HG02970 (cell line): ENCODE results near the gene RAB3IL1.

Experiments
- ATAC-seq: cut with Tn5 transposase; IDR thresholded peaks from one replicate; pipeline ENCODE4 v1.9.1; 2021; ENCODE audit warnings: mild to moderate bottlenecking, moderate library complexity, moderate number of reproducible peaks; ENCODE audit not compliant: unreplicated experiment, low FRiP score

The RAB3IL1 gene

DNA sequence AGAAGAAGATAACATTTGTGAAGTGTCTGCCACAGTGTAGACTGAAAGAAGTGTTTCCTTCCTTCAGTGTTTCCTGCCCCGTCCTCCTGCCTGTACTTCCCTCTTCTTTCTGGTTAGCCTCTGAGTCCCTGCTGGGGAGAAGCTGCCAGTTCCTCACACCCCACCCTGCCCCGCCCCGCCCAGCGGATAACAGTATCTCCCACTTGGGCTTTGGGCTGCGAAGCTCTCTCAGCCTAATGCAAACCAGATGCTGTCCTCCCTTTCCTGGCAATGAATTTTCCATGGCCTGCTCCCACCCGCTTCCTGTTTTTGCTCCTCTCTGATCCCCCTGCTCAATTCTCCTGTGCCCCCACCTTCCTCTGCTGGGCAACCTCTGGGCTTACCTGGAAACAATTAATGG, 5.2 kb upstream of the RAB3IL1 start:
- no peak for ATAC-seq

DNA sequence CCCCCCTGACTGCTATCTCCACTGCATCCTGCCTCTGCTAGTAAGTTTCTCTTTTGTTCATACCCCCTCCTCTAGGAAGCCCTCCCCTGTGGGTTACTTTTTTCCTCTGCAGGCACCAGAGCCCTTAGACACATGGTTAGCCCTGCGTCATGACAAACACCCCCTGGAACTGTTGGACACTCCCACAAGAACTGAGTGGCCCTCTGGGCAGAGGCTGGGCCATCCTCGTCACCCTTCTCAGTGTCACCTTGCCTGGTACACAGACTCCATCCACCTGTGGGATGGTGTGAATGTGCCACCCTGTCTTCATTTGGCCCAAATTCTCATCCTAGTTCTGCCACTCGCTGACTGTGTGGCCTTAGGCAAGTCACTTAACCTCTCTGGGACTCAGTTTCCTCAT, 4.1 kb upstream of the RAB3IL1 start:
- ATAC-seq: no peak

DNA sequence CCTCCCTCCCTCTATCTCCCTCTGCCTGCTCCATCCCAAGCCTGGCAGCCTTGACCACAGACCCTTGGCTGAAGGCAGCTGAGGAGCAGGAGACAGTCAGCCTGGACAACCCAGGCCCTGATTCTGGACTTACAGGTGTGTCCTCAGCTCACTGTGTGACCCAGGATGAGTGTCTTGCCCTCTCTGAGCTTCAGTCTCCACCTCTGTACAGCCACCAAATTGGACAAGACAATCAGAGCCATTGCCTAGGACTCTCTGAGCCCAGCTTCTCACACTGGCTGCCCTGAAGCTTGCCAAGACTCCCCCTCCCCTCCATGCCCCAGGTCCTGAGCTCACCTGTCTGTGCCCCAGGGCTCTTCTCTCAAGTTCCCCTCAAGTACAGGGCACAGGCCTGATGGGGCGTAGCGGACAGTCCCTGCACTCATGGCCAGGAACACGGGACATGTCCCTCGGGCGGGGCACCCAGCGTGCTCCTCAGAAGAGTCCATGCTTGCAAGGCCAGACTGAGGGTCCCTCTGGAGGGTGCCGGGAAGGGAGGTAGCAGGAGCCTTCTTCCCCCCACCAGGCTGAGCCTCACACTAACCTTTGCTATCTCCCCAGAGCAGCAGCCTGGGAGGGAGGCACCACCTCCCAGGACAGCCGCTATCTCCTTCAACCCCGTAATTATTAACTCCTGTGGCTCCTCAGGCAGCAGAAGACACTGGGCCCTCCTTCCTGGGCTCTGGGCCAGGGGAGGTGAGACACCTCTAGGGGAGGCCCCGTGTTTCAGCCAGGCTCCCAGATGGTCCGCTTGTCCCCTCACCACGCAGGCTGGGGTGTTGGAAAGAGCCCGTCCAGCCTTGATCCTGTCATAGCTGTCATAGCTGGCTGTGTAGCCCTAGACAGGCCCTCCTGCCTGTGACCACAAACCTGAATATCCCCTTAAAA, 2.6 kb upstream of the RAB3IL1 start:
- ATAC-seq: no peak

DNA sequence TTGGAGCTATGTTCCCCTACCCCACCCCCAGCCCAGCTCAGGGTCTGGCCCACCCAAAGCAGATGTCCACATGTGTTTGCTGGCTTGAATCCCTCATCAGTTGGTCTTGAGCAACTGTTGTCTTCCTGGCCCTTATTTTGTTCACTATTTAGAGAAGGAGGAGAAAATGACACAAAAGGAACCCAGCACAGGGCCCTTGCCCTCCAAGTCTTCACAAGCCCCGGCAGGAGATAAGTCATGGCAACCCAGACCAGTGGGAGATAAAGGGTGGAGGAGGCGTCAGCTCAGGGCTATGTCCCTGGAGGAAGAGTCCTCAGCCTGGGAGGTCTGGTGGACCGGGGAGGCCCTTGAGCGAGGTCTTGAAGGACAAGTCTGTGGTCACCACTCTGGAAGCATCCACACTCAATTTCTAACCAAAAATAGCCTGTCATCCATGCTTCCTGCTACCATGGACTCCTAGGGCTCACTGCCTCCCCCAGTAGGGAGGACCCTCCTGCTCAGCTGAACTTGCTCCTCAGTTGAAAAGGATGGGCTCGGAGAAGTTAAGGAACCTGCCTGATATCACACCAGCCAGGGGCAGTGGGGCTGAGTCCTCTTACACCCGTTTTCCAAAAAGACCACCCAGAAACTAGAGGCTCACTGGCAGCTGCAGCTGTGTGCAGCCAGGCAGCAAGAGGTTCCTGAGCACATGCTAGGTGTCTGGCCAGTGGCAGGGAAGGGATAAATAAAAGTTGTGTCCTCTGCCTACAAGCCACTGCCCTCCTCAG, 1.8 kb upstream of the RAB3IL1 start:
- ATAC-seq: no peak

DNA sequence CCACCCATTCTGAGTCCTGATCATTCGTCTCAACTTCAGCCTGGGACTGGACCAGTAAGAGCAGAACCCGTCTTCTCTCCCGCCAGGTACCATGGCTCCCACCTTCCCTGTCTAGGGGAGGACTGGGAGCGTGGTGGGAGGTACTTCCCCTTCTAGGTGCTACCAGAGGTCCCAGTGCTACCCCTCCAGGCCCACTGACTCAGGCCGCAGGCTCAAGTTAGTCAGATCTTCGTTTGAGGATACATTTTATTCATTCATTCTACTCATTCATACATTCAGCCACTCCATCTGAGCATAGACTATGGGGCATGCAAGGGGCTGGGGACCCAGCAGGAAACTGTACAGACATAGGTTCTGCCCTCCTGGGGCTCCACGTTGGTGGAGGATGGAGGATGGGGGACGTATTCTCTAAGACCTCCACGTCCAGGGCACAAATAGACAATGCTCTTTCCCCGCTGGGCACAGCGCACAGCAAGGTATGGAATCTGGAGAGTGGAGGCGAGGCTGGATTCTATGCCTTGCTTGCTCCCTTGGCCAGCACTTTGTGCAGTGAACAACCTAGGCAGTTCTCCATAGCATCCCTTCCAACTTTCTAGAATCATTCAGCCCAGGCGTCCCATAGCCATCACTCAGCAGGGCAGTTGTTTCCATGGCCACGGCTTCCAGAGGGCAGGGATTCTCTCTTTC, 1.0 kb upstream of the RAB3IL1 start:
- ATAC-seq: no peak

DNA sequence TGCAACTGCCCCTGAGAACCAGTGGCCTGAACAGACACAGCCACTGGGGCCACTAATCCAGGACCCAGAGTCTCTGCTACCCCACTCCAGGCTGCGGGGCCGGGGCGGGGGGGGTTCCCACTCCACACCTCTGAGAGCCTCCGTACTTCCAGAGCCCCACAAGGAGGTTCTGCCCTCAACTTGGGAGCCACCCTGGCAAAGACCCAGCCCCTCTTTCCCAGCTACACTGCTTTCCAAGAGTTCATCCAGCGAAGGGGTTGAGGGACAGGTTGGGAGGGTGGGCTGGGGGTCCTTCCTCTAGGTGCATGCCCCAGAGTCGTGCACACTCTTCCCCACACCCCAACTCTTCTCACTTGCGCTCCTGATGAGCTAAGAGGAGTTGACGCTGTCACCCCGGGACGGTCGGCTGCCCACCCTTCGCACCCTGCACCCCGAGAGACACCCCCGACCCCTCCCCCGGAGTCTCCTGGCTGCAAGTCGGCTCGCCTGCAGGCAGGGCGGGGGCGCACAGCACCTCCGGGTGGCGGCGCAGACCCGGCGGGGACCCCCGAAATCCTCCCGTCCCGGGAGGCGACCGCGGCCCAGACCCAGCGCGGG, 531 bp downstream of the RAB3IL1 start:
- no peak for ATAC-seq

DNA sequence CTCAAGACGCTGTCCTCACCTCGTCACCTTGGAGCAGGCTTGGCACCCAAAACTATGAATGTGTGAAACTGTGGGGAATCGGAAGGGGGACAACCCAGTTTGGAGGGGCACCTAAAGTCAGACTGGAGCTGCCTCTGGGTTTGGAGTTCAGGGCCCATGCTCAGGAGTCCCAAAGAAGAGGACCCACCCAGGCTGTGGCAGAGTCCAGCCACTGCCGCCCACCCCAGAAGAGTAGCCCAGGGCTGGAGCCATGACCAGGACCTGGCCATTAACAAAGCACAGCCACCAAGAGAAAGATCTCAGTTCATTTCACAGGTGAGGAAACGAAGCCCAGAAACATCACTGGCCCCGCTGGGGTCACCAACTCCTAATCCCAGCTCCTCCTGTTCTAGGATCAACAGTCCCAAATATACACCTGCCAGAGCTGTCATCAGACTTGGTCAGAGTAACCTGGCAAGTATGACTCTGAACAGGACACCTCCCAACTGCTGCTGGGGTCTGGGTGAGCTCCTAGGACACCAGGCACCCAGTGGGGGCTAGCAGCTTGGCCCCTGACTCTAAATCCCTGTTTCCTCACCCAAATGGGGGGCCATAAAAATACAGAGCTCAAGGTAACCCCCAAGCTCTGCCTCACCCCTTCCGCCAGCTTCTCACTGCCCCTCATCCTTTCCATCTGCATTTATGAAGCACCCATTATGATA, 2.7 kb downstream of the RAB3IL1 start:
- no peak for ATAC-seq

DNA sequence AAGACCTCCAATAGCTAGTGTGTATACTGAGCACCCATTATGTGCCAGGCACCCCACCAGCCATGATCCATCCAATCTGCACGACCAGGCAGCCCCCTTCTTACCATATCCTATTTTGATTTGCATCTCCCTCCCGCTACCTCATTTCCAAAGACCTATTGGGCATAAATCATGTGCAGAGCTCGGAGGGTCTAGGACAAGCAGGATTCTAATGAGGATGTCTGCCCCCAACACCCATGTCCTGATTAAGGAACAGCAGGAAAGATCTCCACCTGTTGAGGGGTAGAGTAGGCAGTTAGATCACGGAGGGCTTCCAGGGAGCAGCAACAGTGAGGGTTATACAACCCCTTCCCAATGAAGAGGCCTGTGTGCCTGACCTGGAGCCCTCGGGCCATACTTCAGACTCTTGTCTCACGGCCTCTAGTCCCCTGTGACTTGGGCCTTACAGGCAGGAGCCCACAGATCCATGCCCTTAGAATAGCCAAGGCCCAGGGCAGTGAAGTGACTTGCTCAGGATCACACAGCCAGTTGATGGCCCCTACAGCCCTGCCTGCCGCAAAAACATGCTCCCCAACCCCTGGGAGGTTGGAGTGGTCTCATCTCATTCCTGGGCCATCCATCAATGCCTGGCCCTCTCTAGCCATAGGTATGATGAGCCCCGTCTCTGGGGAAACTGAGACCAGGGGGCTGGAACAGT, 3.5 kb downstream of the RAB3IL1 start:
- no peak for ATAC-seq

DNA sequence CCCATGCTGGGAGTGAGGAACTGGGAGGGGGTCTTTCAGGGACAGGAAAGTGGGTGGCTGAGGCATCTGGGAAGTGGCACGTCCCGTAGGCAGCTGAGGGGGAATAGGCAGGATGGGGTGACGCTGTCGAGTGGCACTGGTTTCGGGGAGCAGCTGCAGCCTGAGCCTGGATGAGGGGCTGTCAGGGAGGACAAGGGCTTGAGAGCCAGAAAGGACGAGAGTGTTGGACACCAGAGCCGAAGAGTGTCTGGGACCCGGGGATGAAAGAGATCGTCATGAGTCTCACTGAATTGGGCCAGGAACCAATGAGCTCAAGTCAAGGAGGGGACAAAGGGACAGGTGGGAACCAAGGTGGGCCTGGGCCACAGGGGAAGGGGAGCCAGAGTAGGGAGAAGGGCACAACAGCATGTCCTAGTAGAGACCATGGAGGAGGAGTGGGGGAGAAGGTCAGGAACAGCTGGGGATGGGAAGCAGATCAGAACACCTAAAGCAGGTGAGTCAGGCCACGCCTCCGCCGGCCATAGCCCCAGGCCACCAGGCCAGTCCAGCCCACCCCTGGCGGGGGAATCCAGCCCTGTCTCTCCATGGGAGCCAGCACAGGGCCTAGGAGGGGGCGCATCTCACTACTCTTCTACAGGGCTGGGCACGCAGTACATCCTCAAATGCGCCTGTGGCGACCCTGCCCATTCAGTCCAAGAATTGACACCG, 4.2 kb downstream of the RAB3IL1 start:
- no peak for ATAC-seq

DNA sequence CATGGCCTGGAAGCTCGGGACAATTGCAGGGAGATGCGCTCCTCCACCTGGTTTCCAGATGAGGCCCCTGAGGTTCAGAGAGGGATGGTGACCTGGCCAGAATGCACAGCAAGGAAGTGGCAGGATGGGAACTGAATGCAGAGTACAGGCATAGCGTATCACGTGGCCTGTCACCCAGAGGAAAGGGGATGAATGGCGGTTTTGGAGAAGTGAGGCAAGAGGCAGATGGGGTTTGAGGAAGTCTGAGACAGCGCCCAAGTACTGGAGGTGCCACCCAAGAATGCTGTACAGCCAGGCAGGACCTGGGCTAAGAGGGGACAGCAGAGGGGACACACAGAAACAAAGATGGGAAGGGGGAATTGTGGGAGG, 4.9 kb downstream of the RAB3IL1 start:
- no peak for ATAC-seq

DNA sequence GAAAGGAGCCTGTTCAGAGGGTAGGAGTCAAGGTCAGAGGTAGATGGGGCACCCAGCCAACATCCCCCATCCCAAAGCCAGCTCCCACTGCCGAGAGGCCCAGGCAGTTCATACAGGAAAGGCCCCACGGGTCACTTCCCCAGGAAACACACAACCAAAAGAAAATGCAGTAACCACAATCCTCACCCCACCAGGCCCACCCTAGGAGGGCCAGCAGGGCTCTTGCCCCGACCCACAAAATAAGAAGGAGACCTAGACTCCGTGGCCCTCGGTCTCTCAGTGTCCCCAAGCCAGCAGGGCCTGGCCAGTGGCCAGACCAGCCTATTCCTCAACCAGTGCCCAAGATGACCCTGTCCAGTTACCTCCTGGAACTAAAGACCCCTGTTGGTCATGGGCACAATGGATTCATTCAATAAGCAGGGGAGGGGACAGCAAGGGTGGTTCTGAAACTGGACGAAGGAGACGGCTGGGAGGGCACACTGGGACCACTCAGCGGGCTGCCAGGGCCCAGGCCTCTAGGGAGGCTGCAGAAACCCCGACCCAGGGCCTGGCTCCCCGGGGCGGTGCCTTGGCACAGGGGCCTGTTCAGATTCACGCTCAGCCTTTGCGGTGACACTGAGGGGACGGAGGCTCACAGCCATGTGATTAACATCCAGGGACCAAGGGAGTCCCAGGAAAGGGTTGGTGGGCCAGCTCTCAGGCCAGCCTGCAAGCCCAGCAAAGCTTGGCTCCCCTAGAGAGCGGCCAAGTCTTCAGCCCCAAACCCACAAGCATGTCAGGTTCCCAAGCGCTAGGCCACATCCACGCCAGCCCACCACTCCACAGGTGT, 5.5 kb downstream of the RAB3IL1 start:
- ATAC-seq: no peak

DNA sequence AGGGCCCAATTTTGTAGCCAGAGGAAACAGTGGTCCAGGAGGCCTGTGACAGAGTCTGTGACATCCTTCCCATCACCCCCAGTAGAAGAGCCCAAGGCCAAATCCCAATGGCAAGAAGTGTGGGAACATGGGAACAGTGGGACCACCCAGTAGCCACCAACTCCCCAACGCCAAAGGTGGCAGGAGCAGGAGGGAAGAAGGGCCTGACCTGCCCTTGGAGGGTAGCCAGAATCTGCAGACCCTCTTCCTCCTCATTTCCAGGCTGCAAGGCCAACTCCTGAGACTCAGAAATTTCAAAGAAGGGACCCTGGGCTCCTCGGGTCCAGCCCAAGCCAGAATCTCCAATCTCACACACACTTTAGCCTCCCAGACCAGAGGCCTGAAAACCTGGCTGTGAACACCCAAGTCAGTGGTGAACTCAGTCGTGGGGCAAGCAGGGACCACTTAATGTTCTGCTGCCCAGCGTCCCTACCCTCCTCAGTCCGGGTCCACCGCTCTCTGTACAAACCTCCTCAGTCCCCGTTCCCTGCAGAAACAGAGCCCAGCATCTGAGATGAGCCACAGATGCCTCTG, 6.2 kb downstream of the RAB3IL1 start:
- ATAC-seq: no peak

DNA sequence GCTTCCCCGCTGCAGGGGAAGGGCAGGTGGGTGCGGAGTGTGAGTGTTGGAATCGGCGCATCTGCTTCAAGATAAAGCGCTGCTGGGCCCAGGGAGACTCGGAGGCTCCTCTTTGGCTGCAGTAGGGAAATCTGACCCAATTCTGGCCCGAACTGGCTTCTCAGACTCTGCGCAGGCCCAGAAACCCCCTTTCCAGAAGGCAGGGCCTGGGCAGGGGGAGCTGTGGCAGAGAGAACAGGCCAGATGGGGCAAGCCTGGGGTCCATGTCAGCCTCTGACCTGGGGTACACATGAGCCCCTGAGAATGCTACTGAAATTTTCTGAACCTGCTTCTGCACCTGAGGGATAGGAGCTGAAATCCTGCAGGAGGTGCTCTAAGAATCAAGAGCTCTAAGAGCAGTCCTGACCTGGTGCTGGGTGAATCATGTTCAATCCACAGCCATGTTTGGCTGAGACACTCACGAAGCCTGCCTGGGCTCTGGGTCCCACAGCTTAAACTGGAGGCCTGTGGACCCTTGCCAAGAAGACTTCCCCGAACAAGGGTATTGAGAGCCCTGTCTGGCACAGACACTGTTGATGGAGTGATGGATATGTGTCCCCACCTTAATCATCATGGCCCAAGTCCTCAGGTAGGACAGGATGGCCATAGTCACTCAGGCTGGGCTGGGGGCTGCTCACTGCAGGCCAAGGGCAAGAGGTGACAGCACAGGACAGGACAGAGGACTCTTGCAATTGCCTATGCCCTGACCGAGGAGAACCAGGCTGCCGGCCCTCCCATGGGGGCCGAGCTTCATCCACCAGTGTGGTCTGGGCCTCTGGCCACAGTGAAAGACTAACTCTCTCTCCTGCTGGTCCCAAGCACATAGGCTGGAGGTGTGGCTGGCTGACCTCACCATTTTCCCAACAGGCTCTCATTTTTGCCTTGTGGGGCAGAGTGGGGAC, 6.9 kb downstream of the RAB3IL1 start:
- ATAC-seq: no peak

DNA sequence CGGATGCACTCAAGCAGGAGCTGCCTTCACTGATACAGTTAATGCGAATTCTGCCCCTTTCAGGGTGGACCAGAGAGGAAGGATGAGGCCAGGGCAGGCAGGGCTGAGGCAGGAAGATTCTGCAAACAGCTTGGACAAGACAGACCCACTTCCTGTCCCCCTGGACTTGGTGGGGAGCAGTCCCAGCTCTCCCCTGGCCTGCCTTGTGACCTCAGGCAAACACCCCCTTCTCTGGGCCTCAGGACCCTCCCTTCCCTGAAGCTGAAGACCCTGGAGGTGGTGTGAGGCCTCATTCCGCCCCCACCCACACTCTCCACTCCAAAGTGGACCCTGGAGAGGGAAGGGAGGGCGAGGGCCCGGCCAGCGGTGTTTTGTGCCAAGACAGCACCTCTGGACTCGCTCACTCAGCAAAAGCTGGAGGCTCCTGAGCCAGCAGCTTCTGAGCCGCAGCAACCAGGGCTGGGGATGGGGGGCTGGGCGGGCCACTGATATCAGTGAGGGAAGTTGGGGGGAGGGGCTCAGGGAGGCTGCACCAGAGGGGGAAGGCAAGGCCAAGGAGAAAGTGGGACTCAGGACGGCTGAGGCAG, 8.5 kb downstream of the RAB3IL1 start:
- ATAC-seq: no peak

DNA sequence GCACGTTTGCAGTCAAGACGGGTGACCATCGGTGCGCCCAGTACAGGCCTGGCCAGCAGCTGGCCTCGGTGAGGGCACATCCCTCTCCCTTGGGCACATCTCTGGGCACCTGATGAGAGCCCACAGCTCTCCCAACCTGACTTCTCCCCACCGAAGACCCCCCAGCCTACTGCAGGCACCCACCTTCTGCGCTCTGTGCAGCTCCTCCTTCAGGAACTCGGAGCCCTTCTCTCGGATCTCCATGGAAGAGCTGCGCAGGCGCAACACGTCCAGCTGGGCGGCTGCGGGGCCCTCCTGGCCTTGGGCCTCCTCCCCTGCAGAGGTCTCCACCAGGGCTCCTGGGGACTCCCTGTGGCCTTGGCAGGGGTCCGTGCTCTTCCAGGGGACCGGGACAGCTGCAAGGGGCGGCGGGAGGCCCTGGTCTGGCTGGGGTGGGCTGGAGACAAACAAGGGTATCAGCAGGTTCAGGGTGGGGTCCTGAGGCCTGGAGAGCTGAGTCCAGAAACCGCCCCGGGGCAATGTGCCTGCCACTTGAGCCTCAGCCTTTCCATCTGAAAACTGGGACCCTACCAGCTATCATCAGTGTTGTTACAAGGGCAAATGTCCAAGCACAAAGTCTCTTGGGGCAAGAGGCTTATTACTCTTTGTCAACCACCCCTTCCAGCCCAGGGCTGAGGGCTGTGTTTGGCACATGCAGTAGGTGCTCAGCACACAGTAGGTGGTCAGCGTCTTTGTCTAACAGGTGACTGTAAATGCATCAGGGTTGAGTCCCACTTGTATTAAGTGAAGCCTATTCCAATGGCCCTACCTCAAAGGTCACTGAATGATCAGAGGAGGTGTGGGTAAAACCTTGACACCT, 9.3 kb downstream of the RAB3IL1 start:
- ATAC-seq: no peak
